Osteoblast (primary cell): ENCODE results near the gene IL1F10. TPM values are rescaled to one million over a fixed set of nuclear protein-coding genes. Genes with fewer than 3 reads are reported as not detected.

Experiments used
- DNase-seq: peaks from one replicate; pipeline ENCODE4 v3.0.0; 2011; ENCODE audit warnings: low spot score, mixed read lengths; ENCODE audit not compliant: insufficient read length; ENCODE audit errors: missing footprints
- H2AFZ ChIP-seq: 2 replicates; pipeline ENCODE4 v1.6.0; 2011; ENCODE audit warnings: mild to moderate bottlenecking, low read length
- H3K27ac ChIP-seq: 2 replicates; pipeline ENCODE4 v1.5.1; 2011; ENCODE audit warnings: mild to moderate bottlenecking, low read depth, low read length, moderate library complexity
- H3K27me3 ChIP-seq: 2 replicates; pipeline ENCODE4 v1.6.0; 2012; ENCODE audit warnings: mild to moderate bottlenecking, control low read depth, inconsistent platforms, low read length, moderate library complexity; ENCODE audit not compliant: insufficient read depth
- H3K36me3 ChIP-seq: 2 replicates; pipeline ENCODE4 v1.5.1; 2011; ENCODE audit warnings: mild to moderate bottlenecking, low read length, control low read depth, moderate library complexity; ENCODE audit not compliant: insufficient read depth
- H3K4me1 ChIP-seq: 2 replicates; pipeline ENCODE4 v1.5.1; 2011; ENCODE audit warnings: mild to moderate bottlenecking, low read length, control low read depth, moderate library complexity; ENCODE audit not compliant: insufficient read depth
- H3K4me2 ChIP-seq: 2 replicates; pipeline ENCODE4 v1.6.0; 2011; ENCODE audit warnings: mild to moderate bottlenecking, low read length; ENCODE audit not compliant: insufficient read depth
- H3K4me3 ChIP-seq: fragments of 200-600 bp; sonication (generic); 3 replicates; pipeline ENCODE4 v1.5.1; 2012; ENCODE audit warnings: mild to moderate bottlenecking, low read length, inconsistent platforms; ENCODE audit not compliant: insufficient read depth
- H3K79me2 ChIP-seq: 2 replicates; pipeline ENCODE4 v1.6.0; 2012; ENCODE audit warnings: mild to moderate bottlenecking, low read length, control low read depth, inconsistent platforms; ENCODE audit not compliant: insufficient read depth
- H3K9me3 ChIP-seq: 2 replicates; pipeline ENCODE4 v1.5.1; 2011; ENCODE audit warnings: low read depth, low read length, control low read depth
- H4K20me1 ChIP-seq: 2 replicates; pipeline ENCODE4 v1.6.0; 2012; ENCODE audit warnings: mild to moderate bottlenecking, low read length, control low read depth; ENCODE audit not compliant: insufficient read depth
- small RNA-seq: library from RNA; depleted of rRNA; stranded (forward); fragments of <200 nt; gene quantifications from one replicate; pipeline ENCODE3, GENCODE V24; 2012
- total RNA-seq: library from RNA; depleted of rRNA; stranded (reverse); fragments of >200 nt; gene quantifications from 2 replicates; pipeline ENCODE4 v1.2.3, GENCODE V29; 2012
- TF ChIP-seq, protein P1 (sequence below): IDR thresholded peaks from 2 replicates; pipeline ENCODE4 v1.5.1; 2011; ENCODE audit warnings: mild to moderate bottlenecking, low read depth, low read length, moderate library complexity; ENCODE audit errors: extremely low read depth

Gene IL1F10
- total RNA-seq, 1 donor: not detected

DNA sequence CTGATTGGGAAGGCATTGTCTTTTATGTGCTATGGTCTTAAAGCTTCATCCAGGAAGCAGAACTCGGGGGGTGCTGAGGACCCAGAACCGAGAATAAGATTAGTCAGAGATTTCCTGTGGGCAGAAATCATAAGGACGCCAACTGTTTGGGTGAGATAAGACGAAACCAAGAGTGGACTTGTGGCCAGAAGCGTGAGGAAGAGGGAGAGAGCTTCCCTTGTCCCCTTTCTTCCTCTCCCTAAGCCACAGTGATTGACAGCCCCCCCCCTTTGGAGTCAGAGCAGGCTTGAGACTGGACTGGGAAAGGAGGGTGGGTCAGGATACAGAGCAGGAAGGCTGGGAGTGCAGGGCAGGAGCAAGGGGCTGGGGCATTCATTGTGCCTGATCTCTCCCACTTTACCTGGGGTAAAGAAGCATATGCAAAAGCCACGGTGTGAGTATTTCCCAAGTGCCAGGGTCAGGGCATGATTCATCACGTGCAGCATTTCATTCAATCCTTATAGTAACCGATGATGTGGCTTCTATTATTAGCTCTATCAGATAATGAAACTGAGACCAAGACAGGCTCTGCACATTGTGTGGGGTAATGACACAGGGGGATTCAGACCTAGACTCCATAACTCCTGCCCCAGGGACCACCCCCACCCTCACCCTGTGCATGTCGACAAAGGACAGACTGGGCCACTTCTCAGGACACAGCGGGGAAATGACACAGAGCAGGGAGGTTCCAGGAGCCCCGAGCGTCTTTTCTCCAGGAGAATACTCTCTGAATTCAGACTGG lies 56.6 kb downstream of the IL1F10 start:
- H4K20me1 ChIP-seq: no peaks in the 10 kb centered on the region
- H3K36me3 ChIP-seq: no peaks in the 10 kb centered on the region
- no peak overlapping the region for H3K27ac ChIP-seq
- H3K27me3 ChIP-seq: peaks cover 35% of the 10 kb centered on the region
- H3K4me3 ChIP-seq: peak overlapping the region; percentile 36
- peak overlapping the region; percentile 57 for H3K4me2 ChIP-seq
- peaks cover 3% of the 10 kb centered on the region for H3K4me1 ChIP-seq
- H3K9me3 ChIP-seq: no peaks in the 10 kb centered on the region
- H2AFZ ChIP-seq: peak overlapping the region; percentile 10
- TF ChIP-seq, protein P1, sequence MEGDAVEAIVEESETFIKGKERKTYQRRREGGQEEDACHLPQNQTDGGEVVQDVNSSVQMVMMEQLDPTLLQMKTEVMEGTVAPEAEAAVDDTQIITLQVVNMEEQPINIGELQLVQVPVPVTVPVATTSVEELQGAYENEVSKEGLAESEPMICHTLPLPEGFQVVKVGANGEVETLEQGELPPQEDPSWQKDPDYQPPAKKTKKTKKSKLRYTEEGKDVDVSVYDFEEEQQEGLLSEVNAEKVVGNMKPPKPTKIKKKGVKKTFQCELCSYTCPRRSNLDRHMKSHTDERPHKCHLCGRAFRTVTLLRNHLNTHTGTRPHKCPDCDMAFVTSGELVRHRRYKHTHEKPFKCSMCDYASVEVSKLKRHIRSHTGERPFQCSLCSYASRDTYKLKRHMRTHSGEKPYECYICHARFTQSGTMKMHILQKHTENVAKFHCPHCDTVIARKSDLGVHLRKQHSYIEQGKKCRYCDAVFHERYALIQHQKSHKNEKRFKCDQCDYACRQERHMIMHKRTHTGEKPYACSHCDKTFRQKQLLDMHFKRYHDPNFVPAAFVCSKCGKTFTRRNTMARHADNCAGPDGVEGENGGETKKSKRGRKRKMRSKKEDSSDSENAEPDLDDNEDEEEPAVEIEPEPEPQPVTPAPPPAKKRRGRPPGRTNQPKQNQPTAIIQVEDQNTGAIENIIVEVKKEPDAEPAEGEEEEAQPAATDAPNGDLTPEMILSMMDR: no peak
- H3K79me2 ChIP-seq: no peaks in the 10 kb centered on the region
- no peak for DNase-seq

Small RNAs within 50 kb of the gene (small RNA-seq; reads per million reads assigned to genes)
- gene RNU6-1180P: not detected

Other genes starting within 250 kb of the IL1F10 start
- 0.36 TPM in 1 of 2 replicates, not detected in the other for gene IL1B, start 231.2 kb upstream of the IL1F10 start, total RNA-seq
- not detected in 2 replicates for gene IL37, start 156.8 kb upstream of the IL1F10 start, total RNA-seq
- gene IL36G, start 90.0 kb upstream of the IL1F10 start, total RNA-seq: not detected in 2 replicates
- not detected in 2 replicates for gene IL36A, start 62.5 kb upstream of the IL1F10 start, total RNA-seq
- not detected in 2 replicates for gene IL36B, start 15.1 kb upstream of the IL1F10 start, total RNA-seq
- not detected in 2 replicates for gene IL36RN, start 8.8 kb upstream of the IL1F10 start, total RNA-seq
- gene IL1RN, start 59.6 kb downstream of the IL1F10 start, total RNA-seq: not detected in 2 replicates
- 1.2 and 1.8 TPM in 2 replicates for gene PSD4, start 106.0 kb downstream of the IL1F10 start, total RNA-seq
- 1.8 and 2.9 TPM in 2 replicates for gene PAX8, start 211.0 kb downstream of the IL1F10 start, total RNA-seq